Measurements from ENCODE around the gene HBD.

HBD gene

GRCh38 chr11:5198285-5198684 is 36.0 kb downstream of the HBD start:
- H3K9me3 ChIP-seq (ENCODE audit: control insufficient read depth, low read length), result no peaks in the 10 kb centered on the region
- H3K4me3 ChIP-seq (ENCODE audit: insufficient read depth, low read depth, low read length, poor library complexity, severe bottlenecking), result no peak overlapping the region
- H3K27me3 ChIP-seq (replicated peaks; ENCODE audit: control insufficient read depth, insufficient read depth, low read length, poor library complexity, severe bottlenecking), result no peaks in the 10 kb centered on the region
- no peaks in the 10 kb centered on the region for H3K4me1 ChIP-seq (ENCODE audit: control insufficient read depth, insufficient read depth, low read length, poor library complexity, severe bottlenecking)
- DNase-seq, result no peak
- H3K36me3 ChIP-seq (ENCODE audit: control insufficient read depth, insufficient read depth, low read length), result no peaks in the 10 kb centered on the region
- H3K27ac ChIP-seq (ENCODE audit: insufficient read depth, low read length, poor library complexity, severe bottlenecking), result no peak overlapping the region

- Histone ChIP-seq H3K36me3 (ENCODE audit: control insufficient read depth, insufficient read depth, low read length) (no peaks in the 10 kb centered on the region), H3K9me3 (ENCODE audit: control insufficient read depth, low read length) (no peaks in the 10 kb centered on the region), H3K4me3 (ENCODE audit: insufficient read depth, low read depth, low read length, poor library complexity, severe bottlenecking) (no peak overlapping the region), H3K4me1 (ENCODE audit: control insufficient read depth, insufficient read depth, low read length, poor library complexity, severe bottlenecking) (no peaks in the 10 kb centered on the region), H3K27ac (ENCODE audit: insufficient read depth, low read length, poor library complexity, severe bottlenecking) (no peak overlapping the region), H3K27me3 (replicated peaks; ENCODE audit: control insufficient read depth, insufficient read depth, low read length, poor library complexity, severe bottlenecking) (no peaks in the 10 kb centered on the region)
- no peak for DNase-seq
These were observed 36.7 kb downstream of the HBD start for GRCh38 chr11:5197536-5197935.

GRCh38 chr11:5196731-5197130 is 37.6 kb downstream of the HBD start:
- no peaks in the 10 kb centered on the region for H3K4me1 ChIP-seq (ENCODE audit: control insufficient read depth, insufficient read depth, low read length, poor library complexity, severe bottlenecking)
- no peak overlapping the region for H3K27ac ChIP-seq (ENCODE audit: insufficient read depth, low read length, poor library complexity, severe bottlenecking)
- H3K36me3 ChIP-seq (ENCODE audit: control insufficient read depth, insufficient read depth, low read length), result no peaks in the 10 kb centered on the region
- H3K27me3 ChIP-seq (replicated peaks; ENCODE audit: control insufficient read depth, insufficient read depth, low read length, poor library complexity, severe bottlenecking), result no peaks in the 10 kb centered on the region
- DNase-seq, result no peak
- H3K4me3 ChIP-seq (ENCODE audit: insufficient read depth, low read depth, low read length, poor library complexity, severe bottlenecking), result no peak overlapping the region
- no peaks in the 10 kb centered on the region for H3K9me3 ChIP-seq (ENCODE audit: control insufficient read depth, low read length)

DNA sequence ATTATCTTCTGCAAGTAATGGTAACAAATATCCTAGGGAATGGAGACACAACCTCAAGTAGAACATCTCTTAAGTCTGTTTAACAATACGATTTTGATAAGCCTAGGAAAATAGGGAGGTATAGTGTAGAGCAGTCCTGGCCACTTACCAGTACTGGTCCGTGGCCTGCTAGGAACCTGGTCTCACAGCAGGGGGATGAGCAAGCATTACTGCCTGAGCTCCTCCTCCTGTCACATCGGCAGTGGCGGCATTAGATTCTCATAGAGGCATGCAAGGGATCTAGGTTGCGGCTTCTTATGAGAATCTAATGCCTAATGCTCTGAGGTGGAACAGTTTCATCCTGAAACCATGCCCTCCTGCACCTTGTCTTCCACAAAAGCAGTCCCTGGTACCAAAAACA is 38.2 kb downstream of the HBD start:
- H3K9me3 ChIP-seq (ENCODE audit: control insufficient read depth, low read length), result no peaks in the 10 kb centered on the region
- H3K27me3 ChIP-seq (replicated peaks; ENCODE audit: control insufficient read depth, insufficient read depth, low read length, poor library complexity, severe bottlenecking), result no peaks in the 10 kb centered on the region
- no peak overlapping the region for H3K4me3 ChIP-seq (ENCODE audit: insufficient read depth, low read depth, low read length, poor library complexity, severe bottlenecking)
- H3K27ac ChIP-seq (ENCODE audit: insufficient read depth, low read length, poor library complexity, severe bottlenecking), result no peak overlapping the region
- no peak for DNase-seq
- no peaks in the 10 kb centered on the region for H3K36me3 ChIP-seq (ENCODE audit: control insufficient read depth, insufficient read depth, low read length)
- H3K4me1 ChIP-seq (ENCODE audit: control insufficient read depth, insufficient read depth, low read length, poor library complexity, severe bottlenecking), result no peaks in the 10 kb centered on the region

DNA sequence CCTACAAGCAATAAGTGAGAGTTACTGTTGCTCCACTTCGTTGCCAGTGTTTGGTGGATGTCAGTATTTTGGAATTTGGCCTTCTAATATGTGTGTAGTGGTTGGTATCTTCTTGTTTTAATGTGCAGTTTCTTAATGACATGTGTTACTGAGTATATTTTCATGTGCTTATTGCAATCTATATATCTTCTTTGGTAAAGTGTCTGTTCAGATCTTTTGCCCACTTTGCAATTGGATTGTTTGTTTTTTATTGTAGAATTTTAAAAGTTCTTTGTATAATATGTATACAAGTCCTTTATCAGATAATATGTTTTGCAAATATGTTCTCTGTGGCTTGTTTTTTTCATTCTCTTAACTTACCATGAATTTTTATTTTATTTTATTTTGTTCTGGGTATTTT is 41.5 kb downstream of the HBD start:
- DNase-seq, result no peak
- no peaks in the 10 kb centered on the region for H3K36me3 ChIP-seq (ENCODE audit: control insufficient read depth, insufficient read depth, low read length)

GRCh38 chr11:5188201-5188600 is 46.1 kb downstream of the HBD start:
- no peaks in the 10 kb centered on the region for H3K9me3 ChIP-seq (ENCODE audit: control insufficient read depth, low read length)
- H3K4me1 ChIP-seq (ENCODE audit: control insufficient read depth, insufficient read depth, low read length, poor library complexity, severe bottlenecking), result no peaks in the 10 kb centered on the region
- no peak for DNase-seq
- no peaks in the 10 kb centered on the region for H3K36me3 ChIP-seq (ENCODE audit: control insufficient read depth, insufficient read depth, low read length)
- no peak overlapping the region for H3K4me3 ChIP-seq (ENCODE audit: insufficient read depth, low read depth, low read length, poor library complexity, severe bottlenecking)
- no peaks in the 10 kb centered on the region for H3K27me3 ChIP-seq (replicated peaks; ENCODE audit: control insufficient read depth, insufficient read depth, low read length, poor library complexity, severe bottlenecking)
- no peak overlapping the region for H3K27ac ChIP-seq (ENCODE audit: insufficient read depth, low read length, poor library complexity, severe bottlenecking)

More for the DNA sequence above, 41.5 kb downstream of the HBD start:
- H3K27me3 ChIP-seq (replicated peaks; ENCODE audit: control insufficient read depth, insufficient read depth, low read length, poor library complexity, severe bottlenecking), result no peaks in the 10 kb centered on the region
- no peak overlapping the region for H3K27ac ChIP-seq (ENCODE audit: insufficient read depth, low read length, poor library complexity, severe bottlenecking)
- H3K9me3 ChIP-seq (ENCODE audit: control insufficient read depth, low read length), result no peaks in the 10 kb centered on the region
- H3K4me1 ChIP-seq (ENCODE audit: control insufficient read depth, insufficient read depth, low read length, poor library complexity, severe bottlenecking), result no peaks in the 10 kb centered on the region
- H3K4me3 ChIP-seq (ENCODE audit: insufficient read depth, low read depth, low read length, poor library complexity, severe bottlenecking), result no peak overlapping the region
